Measurements from ENCODE around the gene TXNDC12.

- no peak for TF ChIP-seq CTCF (IDR thresholded peaks at IDR 0.05; ENCODE audit: low read depth, low read length, poor library complexity, severe bottlenecking)
- no peak for TF ChIP-seq EZH2phosphoT487 (IDR thresholded peaks at IDR 0.05; ENCODE audit: borderline replicate concordance, low read length)
These were observed 32.9 kb downstream of the TXNDC12 start for GRCh38 chr1:52022133-52022532.

Data from DOHH2 (cell line).